Amniotic stem cell (primary cell): ENCODE measurements around the gene MARCKSL1.
"Not testable (repeated sequence)": the region's sequence is repeated elsewhere in the genome, so short reads cannot be mapped to it uniquely, and the experiment has no call there.

ENCODE experiments used
- DNase-seq: peaks from one replicate; lab custom pipeline; 2025; lab: John Stamatoyannopoulos, UW

Gene MARCKSL1

GRCh38 chr1:32285658-32286057 lies 50.4 kb downstream of the MARCKSL1 start:
- DNase-seq: no peak

DNA sequence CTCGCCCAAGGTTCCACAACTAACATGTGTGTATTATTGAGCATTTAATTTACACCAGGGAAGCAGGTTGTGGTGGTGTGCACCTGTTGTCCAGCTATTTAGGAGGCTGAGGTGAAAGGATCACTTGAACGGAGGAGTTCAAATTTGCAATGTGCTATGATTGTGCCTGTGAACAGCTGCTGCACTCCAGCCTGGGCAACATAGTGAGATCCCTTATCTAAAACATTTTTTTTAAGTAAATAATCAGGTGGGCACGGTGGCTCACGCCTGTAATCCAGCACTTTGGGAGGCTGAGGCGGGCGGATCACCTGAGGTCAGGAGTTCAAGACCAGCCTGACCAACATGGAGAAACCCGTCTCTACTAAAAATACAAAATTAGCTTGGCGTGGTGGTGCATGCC lies 51.3 kb downstream of the MARCKSL1 start:
- not testable (repeated sequence) for DNase-seq
